Measurements from ENCODE around the gene KCNK17.

KCNK17 gene

GRCh38 chr6:39314273-39314795 lies at the start of gene KCNK17:
TSS of gene KCNK17 (minus strand) at chr6:39314419. CDS start at chr6:39314320, 99 bp downstream.
- peak; percentile 91 for DNase-seq

DNA sequence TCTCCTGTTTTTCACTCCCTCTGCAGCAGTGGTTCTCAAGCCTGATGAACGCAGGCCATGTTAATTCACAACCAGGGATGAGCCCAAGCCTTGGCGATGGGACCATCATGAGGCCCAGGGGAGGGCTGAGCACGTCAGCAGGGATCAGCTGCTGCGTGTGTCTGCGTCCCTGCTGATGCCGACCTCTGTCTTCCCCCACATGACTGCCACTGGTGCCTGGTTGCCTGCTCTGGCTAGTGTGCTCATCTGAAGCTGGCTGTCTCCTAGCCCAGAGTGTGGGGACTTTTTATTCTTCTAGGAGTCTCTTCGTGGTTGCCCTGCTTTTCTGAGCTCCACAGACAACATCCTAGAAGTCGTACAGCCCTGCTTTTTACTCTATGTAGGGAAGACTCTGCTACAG lies 49.1 kb upstream of the KCNK17 start:
- no peak for DNase-seq

GRCh38 chr6:39362487-39362865 lies 48.3 kb upstream of the KCNK17 start:
- DNase-seq, result no peak

- peak; percentile 68 for DNase-seq
Observed at GRCh38 chr6:39361657-39362486, 47.7 kb upstream of the KCNK17 start.

- DNase-seq, result no peak
Observed at GRCh38 chr6:39360378-39360777, 46.2 kb upstream of the KCNK17 start.

DNA sequence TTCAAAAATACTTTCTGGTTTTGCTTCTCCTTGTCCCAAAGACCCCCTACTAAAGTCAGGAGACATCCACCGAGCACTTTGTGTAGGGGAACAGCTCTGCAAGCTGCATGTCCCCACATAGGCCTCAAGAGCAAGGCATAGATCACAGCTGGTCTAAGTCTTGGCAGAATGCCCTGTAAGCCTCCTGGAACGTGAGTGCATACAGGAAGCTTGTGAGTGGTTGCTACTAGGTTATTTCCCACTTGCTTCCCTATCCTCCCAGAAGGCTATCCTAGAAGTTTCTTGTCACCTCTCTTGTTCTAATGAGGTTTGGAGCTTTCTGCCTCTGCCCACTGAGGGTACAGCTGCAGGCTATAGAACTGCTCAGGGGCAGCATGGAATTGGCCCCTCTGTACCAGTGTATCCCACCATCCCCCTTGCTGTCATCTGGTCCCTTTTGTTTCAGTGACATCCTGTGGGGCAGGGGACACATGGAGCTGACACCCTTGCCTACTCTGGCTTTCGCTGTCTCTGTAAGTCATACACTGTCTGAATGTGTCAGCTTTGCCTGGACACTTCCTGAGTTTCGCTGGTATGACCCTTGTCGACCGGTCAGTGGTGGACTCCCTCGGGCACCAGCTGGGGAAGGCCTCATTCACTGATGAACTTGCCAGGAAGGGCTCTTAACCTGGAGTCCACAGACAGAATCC lies 43.9 kb upstream of the KCNK17 start:
- DNase-seq, result peak; percentile 36

GRCh38 chr6:39353698-39354315 lies 39.6 kb upstream of the KCNK17 start:
- DNase-seq, result no peak

- DNase-seq, result no peak
Observed at GRCh38 chr6:39350723-39351505, 36.7 kb upstream of the KCNK17 start.

GRCh38 chr6:39348740-39349139 lies 34.5 kb upstream of the KCNK17 start:
- no peak for DNase-seq

DNA sequence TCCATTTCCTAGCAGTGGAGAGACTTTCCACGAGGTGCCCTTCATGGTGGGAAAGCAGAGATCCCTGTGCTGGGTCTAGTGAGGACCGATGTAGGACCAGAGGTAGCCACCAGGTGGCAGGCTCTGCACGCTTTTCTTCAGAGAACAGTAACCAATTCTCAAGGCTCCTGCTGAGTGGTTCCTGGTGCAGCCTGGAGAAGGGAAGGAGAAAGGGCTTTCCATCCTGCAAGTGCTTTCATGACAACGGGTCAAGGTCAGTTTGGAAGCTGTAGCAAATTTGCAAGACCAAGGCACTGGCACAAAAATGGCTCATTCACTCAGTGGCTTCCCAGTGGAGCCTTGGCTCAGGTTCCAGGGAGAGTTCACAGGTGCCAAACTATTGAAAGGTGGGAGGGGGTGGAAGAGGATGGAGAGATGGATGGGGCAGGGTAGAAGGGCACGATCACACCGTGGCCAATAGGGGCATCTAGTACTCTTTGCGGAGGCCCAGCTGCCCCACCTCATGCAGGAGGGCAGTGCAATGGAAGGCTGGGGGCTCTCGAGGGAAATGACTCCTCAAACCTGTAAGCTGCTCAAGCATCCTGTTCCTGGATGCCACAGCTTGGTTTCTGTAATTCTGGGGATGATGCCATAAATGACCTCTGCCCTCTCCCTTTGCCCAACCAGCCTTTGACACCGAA lies 33.8 kb upstream of the KCNK17 start:
- DNase-seq, result peak; percentile 61

- no peak for DNase-seq
Observed at GRCh38 chr6:39347206-39347605, 33.0 kb upstream of the KCNK17 start.

GRCh38 chr6:39344821-39345280 lies 30.6 kb upstream of the KCNK17 start:
- DNase-seq, result no peak

- no peak for DNase-seq
Observed at GRCh38 chr6:39343396-39343870, 29.2 kb upstream of the KCNK17 start.

GRCh38 chr6:39342692-39343395 lies 28.6 kb upstream of the KCNK17 start:
- DNase-seq, result no peak

DNA sequence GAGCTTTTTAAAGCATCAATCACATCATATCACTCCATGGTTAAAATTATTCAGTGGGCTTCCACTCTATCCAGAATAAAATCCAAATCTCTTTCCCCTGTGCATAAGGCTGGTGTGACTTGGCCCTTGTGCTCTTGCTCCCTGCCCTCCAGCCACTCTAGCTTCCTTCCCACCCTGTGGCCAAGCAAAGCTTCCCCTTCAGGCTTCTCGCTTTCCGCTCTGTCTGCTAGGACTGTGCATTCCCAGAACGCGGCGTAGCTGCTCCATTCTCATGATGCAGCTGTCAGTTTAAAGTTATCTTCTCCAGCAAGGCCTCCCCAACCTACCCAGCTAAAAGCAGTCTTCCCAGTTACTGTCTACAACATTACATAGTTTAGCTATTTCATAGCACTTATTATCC lies 27.7 kb upstream of the KCNK17 start:
- peak; percentile 61 for DNase-seq

- no peak for DNase-seq
Observed at GRCh38 chr6:39341352-39341751, 27.1 kb upstream of the KCNK17 start.

GRCh38 chr6:39339868-39340550 lies 25.8 kb upstream of the KCNK17 start:
- DNase-seq, result peak; percentile 58

GRCh38 chr6:39339096-39339867 lies 25.1 kb upstream of the KCNK17 start:
- DNase-seq, result no peak

GRCh38 chr6:39338397-39338796 lies 24.2 kb upstream of the KCNK17 start:
- DNase-seq, result peak; percentile 68
